ENCODE data around the gene C6orf141. TPM values are rescaled to one million over a fixed set of nuclear protein-coding genes. Genes with fewer than 3 reads are reported as not detected.

The C6orf141 gene
- total and polyA plus RNA-seq, 4 donors = 0.14 to 0.84 (median 0.38) TPM

- WGBS = 43% methylated on average over 20 of the region's 20 CpGs
- Histone ChIP-seq H3K27ac (ENCODE audit: low read depth in 1 of 2, low read length in 2 of 2) (no peak overlapping the region), H3K27me3 (ENCODE audit: control insufficient read depth in 4 of 4, insufficient read depth in 4 of 4, low read length in 3 of 4) (no peaks in the 10 kb centered on the region), H3K36me3 (ENCODE audit: control insufficient read depth in 4 of 4, insufficient read depth in 3 of 4, low read depth in 1 of 4, low read length in 3 of 4) (no peaks in the 10 kb centered on the region), H3K4me3 (ENCODE audit: low read depth in 1 of 3, low read length in 3 of 3) (peak overlapping the region; percentile 7 to 72 (median 55)), H3K9ac (ENCODE audit: low read depth in 1 of 2, low read length in 2 of 2) (no peak overlapping the region), H3K4me1 (ENCODE audit: control insufficient read depth in 4 of 4, insufficient read depth in 4 of 4, low read length in 3 of 4) (peaks cover 4 to 23% (median 15%) of the 10 kb centered on the region in 4 donors), H3K9me3 (ENCODE audit: control insufficient read depth in 4 of 4, low read length in 3 of 4) (no peaks in the 10 kb centered on the region)
- DNase-seq (ENCODE audit: low spot score) = no peak
- TF ChIP-seq REST (IDR thresholded peaks at IDR 0.05) (no peak), NR2F2 (IDR thresholded peaks at IDR 0.05) (no peak), GABPA (IDR thresholded peaks at IDR 0.05 in 1 of 2, conservative IDR thresholded peaks at IDR 0.05 in 1 of 2) (no peak), RAD21 (IDR thresholded peaks at IDR 0.05) (no peak), EGR1 (IDR thresholded peaks at IDR 0.05; ENCODE audit: low read depth in 2 of 2) (no peak), FOXA2 (IDR thresholded peaks at IDR 0.05) (no peak), ZBTB33 (IDR thresholded peaks at IDR 0.05) (no peak), TAF1 (conservative IDR thresholded peaks at IDR 0.05) (no peak), HNF4G (IDR thresholded peaks at IDR 0.05) (no peak), RXRA (IDR thresholded peaks at IDR 0.05) (no peak), JUND (IDR thresholded peaks at IDR 0.05) (no peak), MAX (IDR thresholded peaks at IDR 0.05) (no peak), HNF4A (conservative IDR thresholded peaks at IDR 0.05) (no peak)
These were observed 577 bp upstream of the C6orf141 start for GRCh38 chr6:49549691-49550491.

- Histone ChIP-seq H3K4me3 (ENCODE audit: low read depth in 1 of 3, low read length in 3 of 3) (peak overlapping the region; percentile 55 to 72 (median 57)), H3K4me1 (ENCODE audit: control insufficient read depth in 4 of 4, insufficient read depth in 4 of 4, low read length in 3 of 4) (peaks cover 4 to 23% (median 15%) of the 10 kb centered on the region in 4 donors), H3K9me3 (ENCODE audit: control insufficient read depth in 4 of 4, low read length in 3 of 4) (no peaks in the 10 kb centered on the region), H3K9ac (ENCODE audit: low read depth in 1 of 2, low read length in 2 of 2) (peak overlapping the region; percentile 21 to 65), H3K27ac (ENCODE audit: low read depth in 1 of 2, low read length in 2 of 2) (no peak overlapping the region), H3K27me3 (ENCODE audit: control insufficient read depth in 4 of 4, insufficient read depth in 4 of 4, low read length in 3 of 4) (no peaks in the 10 kb centered on the region), H3K36me3 (ENCODE audit: control insufficient read depth in 4 of 4, insufficient read depth in 3 of 4, low read depth in 1 of 4, low read length in 3 of 4) (no peaks in the 10 kb centered on the region)
- 1% methylated on average over 38 of the region's 38 CpGs for WGBS
- peak; percentile 38 for DNase-seq (ENCODE audit: low spot score)
- no peak for TF ChIP-seq JUND (IDR thresholded peaks at IDR 0.05)
- no peak for TF ChIP-seq EGR1 (IDR thresholded peaks at IDR 0.05; ENCODE audit: low read depth in 2 of 2)
- TF ChIP-seq HNF4A (conservative IDR thresholded peaks at IDR 0.05) = no peak
- TF ChIP-seq FOXA1 (IDR thresholded peaks at IDR 0.05) = no peak
- no peak for TF ChIP-seq CTCF (IDR thresholded peaks at IDR 0.05; ENCODE audit: low read depth, low read length, missing input control)
- TF ChIP-seq ZBTB33 (IDR thresholded peaks at IDR 0.05) = no peak
- TF ChIP-seq SP1 (IDR thresholded peaks at IDR 0.05) = no peak
These were observed 804 bp downstream of the C6orf141 start for GRCh38 chr6:49551078-49551865.

Measured in liver (tissue), 9 donors.